Calu3 (cell line): ENCODE results near the gene KIAA1217. TPM values are rescaled to one million over a fixed set of nuclear protein-coding genes. Genes with fewer than 3 reads are reported as not detected.

Experiments
- BruUV-seq: library from RNA; stranded (reverse); fragments of 400-500 nt; replicated peaks from 2 replicates; lab custom pipeline; 2021; lab: Mats Ljungman, UMichigan
- CTCF ChIA-PET: fragments of 300-600 bp; sonication (Branson Sonifier 250); formaldehyde crosslinking; loops from one replicate; lab custom pipeline; 2022; ENCODE audit warnings: antibody characterized with exemption; lab: Charles Lee
- DNase-seq: peaks from one replicate; pipeline ENCODE4 v3.0.0; 2022
- H3K27ac Mint-ChIP-seq: one replicate; pipeline ENCODE4 v1.8.0; 2022; ENCODE audit warnings: mixed read lengths; ENCODE audit not compliant: unreplicated experiment
- H3K27me3 Mint-ChIP-seq: one replicate; pipeline ENCODE4 v1.8.0; 2022; ENCODE audit warnings: mixed read lengths; ENCODE audit not compliant: unreplicated experiment
- H3K36me3 Mint-ChIP-seq: one replicate; pipeline ENCODE4 v1.8.0; 2022; ENCODE audit warnings: mild to moderate bottlenecking, moderate library complexity, mixed read lengths; ENCODE audit not compliant: insufficient read depth, unreplicated experiment
- H3K4me1 Mint-ChIP-seq: one replicate; pipeline ENCODE4 v1.8.0; 2022; ENCODE audit warnings: mild to moderate bottlenecking, low read depth, mixed read lengths; ENCODE audit not compliant: unreplicated experiment
- H3K4me3 Mint-ChIP-seq: one replicate; pipeline ENCODE4 v1.8.0; 2022; ENCODE audit warnings: mild to moderate bottlenecking, low read depth, moderate library complexity, mixed read lengths; ENCODE audit not compliant: unreplicated experiment
- H3K9me3 Mint-ChIP-seq: one replicate; pipeline ENCODE4 v1.8.0; 2022; ENCODE audit warnings: low read depth, mixed read lengths; ENCODE audit not compliant: unreplicated experiment
- CTCF ChIP-seq: fragments of 200-600 bp; IDR thresholded peaks from one replicate; pipeline ENCODE4 v1.8.0; 2022; ENCODE audit warnings: antibody characterized with exemption; ENCODE audit not compliant: unreplicated experiment
- intact Hi-C: fragments of 100-400 bp; cut with micrococcal nuclease; formaldehyde crosslinking; loops from one replicate; pipeline ENCODE4 v1.10.0; 2022; ENCODE audit not compliant: unreplicated experiment
- total RNA-seq: library from RNA; stranded (reverse); gene quantifications from 2 replicates; pipeline ENCODE4 v1.2.3, GENCODE V29; 2022

The KIAA1217 gene
- total RNA-seq, 1 experiment from 2014 or later = 46.2 TPM

- Mint-ChIP-seq H3K36me3 (no peaks in the 10 kb centered on the region), H3K4me3 (no peak overlapping the region), H3K27me3 (no peaks in the 10 kb centered on the region), H3K9me3 (no peaks in the 10 kb centered on the region), H3K27ac (no peak overlapping the region), H3K4me1 (peaks cover 24% of the 10 kb centered on the region)
- no peak for DNase-seq
- intact Hi-C loops = no loop called here
- CTCF ChIA-PET = no interaction called here
- TF ChIP-seq CTCF = no peak
- BruUV-seq = no TSS peak
These were observed 237.8 kb downstream of the KIAA1217 start for GRCh38 chr10:24446739-24447138.

DNA sequence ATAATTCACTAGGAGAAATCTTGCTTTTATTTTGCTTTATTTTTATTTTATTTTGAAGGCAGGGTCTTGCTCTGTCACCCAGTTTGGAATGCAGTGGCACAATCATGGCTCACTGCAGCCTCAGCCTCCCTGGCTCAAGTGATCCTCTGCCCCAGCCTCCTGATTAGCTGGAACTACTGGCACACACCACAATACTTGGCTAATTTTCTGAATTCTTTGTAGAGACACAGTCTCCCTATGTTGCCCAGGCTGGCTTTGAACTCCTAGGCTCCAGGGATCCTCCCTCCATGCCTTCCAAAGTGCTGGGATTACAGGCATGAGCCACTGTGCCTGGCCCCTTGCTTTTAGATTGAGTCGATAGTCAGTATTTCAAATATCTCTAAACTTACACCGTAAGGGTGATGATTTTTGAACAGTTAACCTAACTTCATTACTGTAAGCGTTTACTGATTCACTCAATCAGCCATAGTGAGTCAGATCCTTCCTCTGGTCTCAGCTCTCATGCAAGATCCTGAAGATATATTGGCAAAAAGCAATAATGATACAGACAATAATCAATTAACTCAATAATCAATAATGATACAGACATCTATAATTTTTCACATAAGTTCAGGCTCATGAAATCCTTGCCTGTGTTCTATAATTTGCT is 239.5 kb downstream of the KIAA1217 start:
- H3K9me3 Mint-ChIP-seq = no peaks in the 10 kb centered on the region
- no peak overlapping the region for H3K27ac Mint-ChIP-seq
- no peak for TF ChIP-seq CTCF
- no peak overlapping the region for H3K4me3 Mint-ChIP-seq
- DNase-seq = no peak
- peaks cover 16% of the 10 kb centered on the region for H3K4me1 Mint-ChIP-seq
- no peaks in the 10 kb centered on the region for H3K36me3 Mint-ChIP-seq
- intact Hi-C loops = no loop called here
- BruUV-seq = no TSS peak
- CTCF ChIA-PET = no interaction called here
- no peaks in the 10 kb centered on the region for H3K27me3 Mint-ChIP-seq

- Mint-ChIP-seq H3K27me3 (no peaks in the 10 kb centered on the region), H3K27ac (no peak overlapping the region), H3K36me3 (no peaks in the 10 kb centered on the region), H3K9me3 (no peaks in the 10 kb centered on the region), H3K4me1 (peaks cover 16% of the 10 kb centered on the region), H3K4me3 (no peak overlapping the region)
- intact Hi-C loops = no loop called here
- TF ChIP-seq CTCF = no peak
- DNase-seq = no peak
- BruUV-seq = no TSS peak
- CTCF ChIA-PET = no interaction called here
These were observed 240.4 kb downstream of the KIAA1217 start for GRCh38 chr10:24449321-24449740.

DNA sequence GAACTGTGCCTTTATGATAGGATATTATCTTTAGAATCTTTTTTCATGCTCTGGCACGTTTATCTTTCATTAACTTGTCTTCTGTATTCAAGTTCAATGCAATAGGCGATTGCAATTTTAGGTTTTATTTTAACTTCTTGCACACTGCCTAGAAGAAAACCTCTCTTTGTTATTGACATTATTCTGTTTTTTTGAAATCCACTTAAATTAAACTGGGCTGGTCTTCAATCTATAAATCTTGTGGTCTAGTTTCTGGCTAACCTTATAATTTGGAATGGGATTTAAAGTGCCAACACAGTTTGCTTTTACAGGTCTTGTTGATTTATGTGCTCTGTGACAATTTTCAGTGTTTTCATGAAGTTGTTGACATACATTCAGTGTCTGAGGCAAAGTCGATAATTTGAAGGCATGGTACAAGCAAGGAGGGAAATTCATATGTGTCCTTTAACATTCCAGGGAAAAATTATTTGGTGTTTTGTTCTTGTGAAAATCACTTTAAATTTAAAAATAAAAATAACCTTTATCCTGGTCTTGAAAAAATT is 240.9 kb downstream of the KIAA1217 start:
- CTCF ChIA-PET = no interaction called here
- intact Hi-C loops = no loop called here
- Mint-ChIP-seq H3K4me3 (no peak overlapping the region), H3K27ac (no peak overlapping the region), H3K36me3 (no peaks in the 10 kb centered on the region), H3K9me3 (no peaks in the 10 kb centered on the region), H3K4me1 (peaks cover 16% of the 10 kb centered on the region), H3K27me3 (no peaks in the 10 kb centered on the region)
- TF ChIP-seq CTCF = no peak
- no TSS peak for BruUV-seq
- no peak for DNase-seq
